Measurements from ENCODE around the gene DST.

DNA sequence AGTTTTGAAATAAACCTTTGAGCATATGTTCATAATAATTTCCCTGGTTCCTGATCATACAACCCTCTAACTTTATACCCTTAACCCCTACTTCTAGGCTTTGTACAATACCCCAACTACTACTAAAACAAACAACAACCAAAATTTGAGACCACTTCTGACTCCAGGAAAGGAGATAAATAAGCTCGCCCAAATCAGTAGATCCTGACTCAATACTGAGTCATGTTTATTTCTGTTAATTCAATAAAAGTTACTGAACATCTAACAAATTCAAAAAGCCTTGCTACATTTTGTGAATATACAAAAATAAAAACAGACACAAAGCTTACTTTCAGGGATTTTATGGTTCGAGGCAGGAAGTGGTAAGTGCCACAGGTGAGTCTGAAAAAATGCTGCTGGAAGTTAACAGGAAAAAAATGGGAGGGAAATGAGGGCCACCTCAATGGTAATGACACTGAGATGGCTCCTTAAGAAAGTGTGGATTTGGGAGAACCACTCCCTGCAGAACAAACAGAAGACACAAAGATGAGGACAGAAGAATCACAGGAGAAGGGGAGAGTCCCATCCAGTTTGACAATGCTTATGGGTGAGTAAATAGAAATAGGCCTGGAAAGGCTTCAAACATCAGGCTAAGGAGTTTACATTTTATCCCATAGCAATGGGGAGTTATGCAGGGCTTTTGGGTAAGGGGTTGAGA is 63.4 kb downstream of the DST start:
- no peak for TF ChIP-seq RAD21 (IDR thresholded peaks at IDR 0.05; ENCODE audit: low read length)
- no peak for TF ChIP-seq FOS (IDR thresholded peaks at IDR 0.05; ENCODE audit: low read depth, low read length)
